SK-N-SH treated with all-trans-retinoic acid at 6 μM for 48 hours (cell line): ENCODE measurements around the gene TRIM50.
"Not testable (repeated sequence)": the region's sequence is repeated elsewhere in the genome, so short reads cannot be mapped to it uniquely, and the experiment has no call there.

ENCODE experiments used
- ATAC-seq: fragments of 200-7000 bp; cut with Tn5 transposase; 3 replicates; pipeline ENCODE4 v1.9.1; 2020; ENCODE audit warnings: mild to moderate bottlenecking, moderate library complexity
- ARNTL ChIP-seq: fragments of 450-650 bp; formaldehyde crosslinking; IDR thresholded peaks from 2 replicates; pipeline ENCODE4 v1.5.0; 2020; ENCODE audit warnings: low read depth, mild to moderate bottlenecking, moderate library complexity, borderline replicate concordance
- BACH2 ChIP-seq: fragments of 250-450 bp; sonication (Bioruptor Pico); IDR thresholded peaks from 2 replicates; pipeline ENCODE4 v1.9.0; 2021; ENCODE audit warnings: mild to moderate bottlenecking, borderline replicate concordance
- CSDC2 ChIP-seq: fragments of 250-450 bp; sonication (Bioruptor Pico); IDR thresholded peaks from 2 replicates; pipeline ENCODE4 v1.5.0; 2020; ENCODE audit warnings: mild to moderate bottlenecking, moderate library complexity
- GLIS3 ChIP-seq: fragments of 250-450 bp; sonication (Bioruptor Pico); IDR thresholded peaks from 2 replicates; pipeline ENCODE4 v1.5.0; 2020; ENCODE audit warnings: mild to moderate bottlenecking, moderate library complexity
- ISL1 ChIP-seq: fragments of 250-450 bp; sonication (Bioruptor Pico); IDR thresholded peaks from 2 replicates; pipeline ENCODE4 v2.1.2; 2022; ENCODE audit warnings: mild to moderate bottlenecking, moderate library complexity
- OSR1 ChIP-seq: fragments of 250-450 bp; sonication (Bioruptor Pico); IDR thresholded peaks from 2 replicates; pipeline ENCODE4 v1.8.0; 2022; ENCODE audit warnings: moderate library complexity, mild to moderate bottlenecking, inconsistent platforms
- PPARA ChIP-seq: fragments of 250-450 bp; sonication (Bioruptor Pico); IDR thresholded peaks from 2 replicates; pipeline ENCODE4 v1.5.0; 2020; ENCODE audit warnings: mild to moderate bottlenecking, borderline replicate concordance
- RARB ChIP-seq: fragments of 250-450 bp; sonication (Bioruptor Pico); IDR thresholded peaks from 2 replicates; pipeline ENCODE4 v1.8.0; 2021; ENCODE audit warnings: mild to moderate bottlenecking, moderate library complexity
- SNAI2 ChIP-seq: fragments of 250-450 bp; sonication (Bioruptor Pico); IDR thresholded peaks from 2 replicates; pipeline ENCODE4 v1.5.0; 2020; ENCODE audit warnings: mild to moderate bottlenecking, moderate library complexity
- TCF4 ChIP-seq: fragments of 250-450 bp; sonication (Bioruptor Pico); IDR thresholded peaks from 2 replicates; pipeline ENCODE4 v1.8.0; 2021; ENCODE audit warnings: mild to moderate bottlenecking, moderate library complexity, borderline replicate concordance
- TOX ChIP-seq: fragments of 250-450 bp; sonication (Bioruptor Pico); IDR thresholded peaks from 2 replicates; pipeline ENCODE4 v1.8.0; 2021; ENCODE audit warnings: mild to moderate bottlenecking, moderate library complexity, borderline replicate concordance
- ZC3H10 ChIP-seq: fragments of 250-450 bp; sonication (Bioruptor Pico); IDR thresholded peaks from 2 replicates; pipeline ENCODE4 v1.5.1; 2021; ENCODE audit warnings: mild to moderate bottlenecking, moderate library complexity
- ZFP30 ChIP-seq: fragments of 450-650 bp; formaldehyde crosslinking; IDR thresholded peaks from 2 replicates; pipeline ENCODE4 v1.5.0; 2022; ENCODE audit warnings: mild to moderate bottlenecking, moderate library complexity
- ZNF565 ChIP-seq: fragments of 450-650 bp; formaldehyde crosslinking; conservative IDR thresholded peaks from 2 replicates; pipeline ENCODE4 v1.5.0; 2020; ENCODE audit warnings: low read depth, mild to moderate bottlenecking, moderate library complexity
- ZNF8 ChIP-seq: fragments of 450-650 bp; formaldehyde crosslinking; IDR thresholded peaks from 2 replicates; pipeline ENCODE4 v1.5.0; 2020; ENCODE audit warnings: mild to moderate bottlenecking, moderate library complexity
- TF ChIP-seq, protein P1 (sequence below): fragments of 250-450 bp; sonication (Bioruptor Pico); IDR thresholded peaks from 2 replicates; pipeline ENCODE4 v1.5.0; 2020; ENCODE audit warnings: mild to moderate bottlenecking, moderate library complexity
- TF ChIP-seq, protein P2 (sequence below): fragments of 250-450 bp; sonication (Bioruptor Pico); IDR thresholded peaks from 2 replicates; pipeline ENCODE4 v1.5.1; 2020; ENCODE audit warnings: low read depth, mild to moderate bottlenecking, moderate library complexity
- TF ChIP-seq, protein P3 (sequence below): fragments of 250-450 bp; sonication (Bioruptor Pico); IDR thresholded peaks from 2 replicates; pipeline ENCODE4 v1.8.0; 2020; ENCODE audit warnings: mild to moderate bottlenecking, moderate library complexity, borderline replicate concordance
- TF ChIP-seq, protein P4 (sequence below): fragments of 250-450 bp; sonication (Bioruptor Pico); IDR thresholded peaks from 2 replicates; pipeline ENCODE4 v1.8.0; 2021; ENCODE audit warnings: low read depth, mild to moderate bottlenecking, moderate library complexity, borderline replicate concordance
- TF ChIP-seq, protein P5 (sequence below): fragments of 250-450 bp; sonication (Bioruptor Pico); IDR thresholded peaks from 2 replicates; pipeline ENCODE4 v1.5.1; 2021; ENCODE audit warnings: mild to moderate bottlenecking, moderate library complexity

The TRIM50 gene

DNA sequence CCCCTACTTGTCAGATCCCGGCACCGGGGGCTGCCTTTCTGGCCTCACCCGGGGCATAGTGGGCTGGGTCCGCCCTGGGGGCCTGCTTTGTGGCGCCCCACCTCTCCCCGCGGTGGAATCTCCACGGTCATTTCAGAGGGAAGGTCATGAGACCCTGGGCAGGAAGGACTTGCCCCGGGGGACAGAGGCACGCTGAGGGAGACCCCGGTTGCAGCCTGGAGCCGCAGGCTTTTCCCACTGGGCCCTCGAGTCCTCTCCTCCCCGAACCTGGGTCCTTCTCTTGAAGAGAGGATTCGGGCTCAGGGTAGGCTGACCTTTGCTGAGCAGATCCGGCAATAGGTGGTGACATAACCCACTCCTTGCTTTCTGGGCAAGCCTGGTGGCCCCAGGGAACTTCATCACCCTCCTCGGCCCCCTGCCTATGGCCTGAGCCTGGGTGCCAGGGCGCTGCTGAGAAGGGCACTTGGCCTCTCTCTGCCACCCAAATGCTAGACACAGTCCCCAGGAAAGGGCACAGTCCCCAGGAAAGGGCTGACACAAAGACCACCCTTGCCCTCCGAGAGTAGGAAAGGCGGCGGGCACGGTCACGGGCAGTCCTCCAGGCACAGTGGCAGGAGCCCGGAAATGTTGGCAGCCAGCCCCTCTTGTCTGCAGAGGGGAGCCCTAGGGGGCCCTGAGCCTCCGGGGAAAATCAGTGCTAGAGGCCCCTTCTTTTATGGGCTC lies 36.3 kb upstream of the TRIM50 start:
- no peak; the same call in 2 of the 3 replicates for ATAC-seq

DNA sequence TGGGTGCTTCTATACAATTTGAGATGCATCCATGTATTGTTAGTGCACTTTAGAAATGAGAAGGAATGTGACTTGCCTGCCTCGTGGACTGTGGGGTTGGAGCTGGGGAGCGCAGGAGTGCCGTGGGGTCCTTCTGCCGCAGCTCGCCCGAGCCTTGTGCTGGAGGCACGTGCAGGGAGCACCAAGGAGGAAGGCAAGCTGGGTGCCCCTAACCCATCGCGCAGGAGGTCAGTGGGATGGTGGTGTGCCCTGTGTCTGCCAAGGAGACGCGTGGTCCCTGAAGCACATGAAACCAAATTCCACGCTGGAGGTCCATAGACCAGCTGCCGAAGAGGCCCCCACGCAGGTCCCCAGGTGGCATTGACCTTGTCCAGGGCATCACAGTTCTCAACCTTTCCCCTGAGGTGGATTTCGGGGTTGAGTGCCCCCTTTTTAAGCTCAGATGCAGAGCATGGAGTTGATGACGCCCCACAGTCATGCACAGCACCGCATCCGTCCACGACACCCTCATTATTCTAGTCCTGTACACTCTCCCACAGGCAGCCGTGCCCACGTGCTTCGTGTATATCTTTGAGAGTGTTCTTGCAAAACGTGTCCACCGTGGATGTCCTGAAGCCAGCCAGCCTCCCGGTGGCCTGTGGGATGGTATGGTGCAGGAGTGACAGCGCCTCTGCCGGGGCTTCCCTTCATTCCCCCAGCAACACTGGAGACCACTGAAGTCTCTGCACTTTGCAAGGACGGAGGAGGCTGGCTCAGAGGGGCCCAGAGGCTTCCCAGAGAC lies 35.5 kb upstream of the TRIM50 start:
- no peak for TF ChIP-seq OSR1 (CRISPR knock-in tag)
- no peak for TF ChIP-seq ARNTL (CRISPR knock-in tag)
- TF ChIP-seq TOX (CRISPR knock-in tag) = no peak
- TF ChIP-seq, protein P1, sequence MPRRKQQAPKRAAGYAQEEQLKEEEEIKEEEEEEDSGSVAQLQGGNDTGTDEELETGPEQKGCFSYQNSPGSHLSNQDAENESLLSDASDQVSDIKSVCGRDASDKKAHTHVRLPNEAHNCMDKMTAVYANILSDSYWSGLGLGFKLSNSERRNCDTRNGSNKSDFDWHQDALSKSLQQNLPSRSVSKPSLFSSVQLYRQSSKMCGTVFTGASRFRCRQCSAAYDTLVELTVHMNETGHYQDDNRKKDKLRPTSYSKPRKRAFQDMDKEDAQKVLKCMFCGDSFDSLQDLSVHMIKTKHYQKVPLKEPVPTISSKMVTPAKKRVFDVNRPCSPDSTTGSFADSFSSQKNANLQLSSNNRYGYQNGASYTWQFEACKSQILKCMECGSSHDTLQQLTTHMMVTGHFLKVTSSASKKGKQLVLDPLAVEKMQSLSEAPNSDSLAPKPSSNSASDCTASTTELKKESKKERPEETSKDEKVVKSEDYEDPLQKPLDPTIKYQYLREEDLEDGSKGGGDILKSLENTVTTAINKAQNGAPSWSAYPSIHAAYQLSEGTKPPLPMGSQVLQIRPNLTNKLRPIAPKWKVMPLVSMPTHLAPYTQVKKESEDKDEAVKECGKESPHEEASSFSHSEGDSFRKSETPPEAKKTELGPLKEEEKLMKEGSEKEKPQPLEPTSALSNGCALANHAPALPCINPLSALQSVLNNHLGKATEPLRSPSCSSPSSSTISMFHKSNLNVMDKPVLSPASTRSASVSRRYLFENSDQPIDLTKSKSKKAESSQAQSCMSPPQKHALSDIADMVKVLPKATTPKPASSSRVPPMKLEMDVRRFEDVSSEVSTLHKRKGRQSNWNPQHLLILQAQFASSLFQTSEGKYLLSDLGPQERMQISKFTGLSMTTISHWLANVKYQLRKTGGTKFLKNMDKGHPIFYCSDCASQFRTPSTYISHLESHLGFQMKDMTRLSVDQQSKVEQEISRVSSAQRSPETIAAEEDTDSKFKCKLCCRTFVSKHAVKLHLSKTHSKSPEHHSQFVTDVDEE (CRISPR knock-in tag) = no peak
- no peak for TF ChIP-seq TCF4 (CRISPR knock-in tag)
- TF ChIP-seq ISL1 = no peak
- TF ChIP-seq ZNF8 (CRISPR knock-in tag) = no peak
- no peak for TF ChIP-seq BACH2
- TF ChIP-seq GLIS3 (CRISPR knock-in tag) = no peak
- TF ChIP-seq PPARA (CRISPR knock-in tag) = no peak
- TF ChIP-seq, protein P2, sequence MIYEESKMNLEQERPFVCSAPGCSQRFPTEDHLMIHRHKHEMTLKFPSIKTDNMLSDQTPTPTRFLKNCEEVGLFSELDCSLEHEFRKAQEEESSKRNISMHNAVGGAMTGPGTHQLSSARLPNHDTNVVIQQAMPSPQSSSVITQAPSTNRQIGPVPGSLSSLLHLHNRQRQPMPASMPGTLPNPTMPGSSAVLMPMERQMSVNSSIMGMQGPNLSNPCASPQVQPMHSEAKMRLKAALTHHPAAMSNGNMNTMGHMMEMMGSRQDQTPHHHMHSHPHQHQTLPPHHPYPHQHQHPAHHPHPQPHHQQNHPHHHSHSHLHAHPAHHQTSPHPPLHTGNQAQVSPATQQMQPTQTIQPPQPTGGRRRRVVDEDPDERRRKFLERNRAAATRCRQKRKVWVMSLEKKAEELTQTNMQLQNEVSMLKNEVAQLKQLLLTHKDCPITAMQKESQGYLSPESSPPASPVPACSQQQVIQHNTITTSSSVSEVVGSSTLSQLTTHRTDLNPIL (CRISPR knock-in tag) = no peak
- ATAC-seq = no peak; the same call in none of the 3 replicates

More for the DNA sequence above, 36.3 kb upstream of the TRIM50 start:
- TF ChIP-seq, protein P2 (CRISPR knock-in tag) = no peak
- no peak for TF ChIP-seq ZFP30 (CRISPR knock-in tag)
- no peak for TF ChIP-seq RARB
- TF ChIP-seq ARNTL (CRISPR knock-in tag) = no peak
- TF ChIP-seq SNAI2 (CRISPR knock-in tag) = no peak
- TF ChIP-seq BACH2 = no peak
- TF ChIP-seq CSDC2 (CRISPR knock-in tag) = no peak
- TF ChIP-seq TOX (CRISPR knock-in tag) = no peak
- TF ChIP-seq ZC3H10 = no peak
- TF ChIP-seq TCF4 (CRISPR knock-in tag) = no peak
- no peak for TF ChIP-seq ZNF8 (CRISPR knock-in tag)
- TF ChIP-seq, protein P3, sequence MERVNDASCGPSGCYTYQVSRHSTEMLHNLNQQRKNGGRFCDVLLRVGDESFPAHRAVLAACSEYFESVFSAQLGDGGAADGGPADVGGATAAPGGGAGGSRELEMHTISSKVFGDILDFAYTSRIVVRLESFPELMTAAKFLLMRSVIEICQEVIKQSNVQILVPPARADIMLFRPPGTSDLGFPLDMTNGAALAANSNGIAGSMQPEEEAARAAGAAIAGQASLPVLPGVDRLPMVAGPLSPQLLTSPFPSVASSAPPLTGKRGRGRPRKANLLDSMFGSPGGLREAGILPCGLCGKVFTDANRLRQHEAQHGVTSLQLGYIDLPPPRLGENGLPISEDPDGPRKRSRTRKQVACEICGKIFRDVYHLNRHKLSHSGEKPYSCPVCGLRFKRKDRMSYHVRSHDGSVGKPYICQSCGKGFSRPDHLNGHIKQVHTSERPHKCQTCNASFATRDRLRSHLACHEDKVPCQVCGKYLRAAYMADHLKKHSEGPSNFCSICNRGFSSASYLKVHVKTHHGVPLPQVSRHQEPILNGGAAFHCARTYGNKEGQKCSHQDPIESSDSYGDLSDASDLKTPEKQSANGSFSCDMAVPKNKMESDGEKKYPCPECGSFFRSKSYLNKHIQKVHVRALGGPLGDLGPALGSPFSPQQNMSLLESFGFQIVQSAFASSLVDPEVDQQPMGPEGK = no peak
- TF ChIP-seq OSR1 (CRISPR knock-in tag) = no peak
- TF ChIP-seq ZNF565 (CRISPR knock-in tag) = no peak
- TF ChIP-seq, protein P4, sequence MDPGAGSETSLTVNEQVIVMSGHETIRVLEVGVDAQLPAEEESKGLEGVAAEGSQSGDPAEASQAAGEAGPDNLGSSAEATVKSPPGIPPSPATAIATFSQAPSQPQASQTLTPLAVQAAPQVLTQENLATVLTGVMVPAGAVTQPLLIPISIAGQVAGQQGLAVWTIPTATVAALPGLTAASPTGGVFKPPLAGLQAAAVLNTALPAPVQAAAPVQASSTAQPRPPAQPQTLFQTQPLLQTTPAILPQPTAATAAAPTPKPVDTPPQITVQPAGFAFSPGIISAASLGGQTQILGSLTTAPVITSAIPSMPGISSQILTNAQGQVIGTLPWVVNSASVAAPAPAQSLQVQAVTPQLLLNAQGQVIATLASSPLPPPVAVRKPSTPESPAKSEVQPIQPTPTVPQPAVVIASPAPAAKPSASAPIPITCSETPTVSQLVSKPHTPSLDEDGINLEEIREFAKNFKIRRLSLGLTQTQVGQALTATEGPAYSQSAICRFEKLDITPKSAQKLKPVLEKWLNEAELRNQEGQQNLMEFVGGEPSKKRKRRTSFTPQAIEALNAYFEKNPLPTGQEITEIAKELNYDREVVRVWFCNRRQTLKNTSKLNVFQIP (CRISPR knock-in tag) = no peak
- TF ChIP-seq, protein P5, sequence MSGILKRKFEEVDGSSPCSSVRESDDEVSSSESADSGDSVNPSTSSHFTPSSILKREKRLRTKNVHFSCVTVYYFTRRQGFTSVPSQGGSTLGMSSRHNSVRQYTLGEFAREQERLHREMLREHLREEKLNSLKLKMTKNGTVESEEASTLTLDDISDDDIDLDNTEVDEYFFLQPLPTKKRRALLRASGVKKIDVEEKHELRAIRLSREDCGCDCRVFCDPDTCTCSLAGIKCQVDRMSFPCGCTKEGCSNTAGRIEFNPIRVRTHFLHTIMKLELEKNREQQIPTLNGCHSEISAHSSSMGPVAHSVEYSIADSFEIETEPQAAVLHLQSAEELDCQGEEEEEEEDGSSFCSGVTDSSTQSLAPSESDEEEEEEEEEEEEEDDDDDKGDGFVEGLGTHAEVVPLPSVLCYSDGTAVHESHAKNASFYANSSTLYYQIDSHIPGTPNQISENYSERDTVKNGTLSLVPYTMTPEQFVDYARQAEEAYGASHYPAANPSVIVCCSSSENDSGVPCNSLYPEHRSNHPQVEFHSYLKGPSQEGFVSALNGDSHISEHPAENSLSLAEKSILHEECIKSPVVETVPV (CRISPR knock-in tag) = no peak
- no peak for TF ChIP-seq PPARA (CRISPR knock-in tag)

DNA sequence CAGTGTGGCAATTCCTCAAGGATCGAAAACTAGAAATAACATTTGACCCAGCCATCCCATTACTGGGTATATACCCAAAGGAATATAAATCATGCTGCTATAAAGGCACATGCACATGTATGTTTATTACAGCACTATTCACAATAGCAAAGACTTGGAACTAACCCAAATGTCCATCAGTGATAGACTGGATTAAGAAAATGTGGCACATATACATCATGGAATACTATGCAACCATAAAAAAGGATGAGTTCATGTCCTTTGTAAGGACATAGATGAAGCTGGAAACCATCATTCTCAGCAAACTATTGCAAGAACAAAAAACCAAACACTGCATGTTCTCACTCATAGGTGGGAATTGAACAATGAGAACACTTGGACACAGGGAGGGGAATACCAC lies 32.7 kb upstream of the TRIM50 start:
- not testable (repeated sequence) for ATAC-seq
